Spinal cord (tissue), 10 donors: ENCODE data around the gene SPA17. TPM values are rescaled to one million over a fixed set of nuclear protein-coding genes. Genes with fewer than 3 reads are reported as not detected.

ENCODE experiments used
- DNase-seq, 6 donors: peaks; one replicate each; pipeline versions ENCODE4 v3.0.0 to v3.0.0-alpha.2; 2013 to 2015; ENCODE audit warnings: low spot score in 6 of 6, low read depth in 4 of 6
- H3K27ac ChIP-seq: one replicate; pipeline ENCODE4 v1.5.1; 2013; ENCODE audit warnings: low read depth, low read length, control low read depth
- H3K27me3 ChIP-seq: one replicate; pipeline ENCODE4 v1.6.1; 2013; ENCODE audit warnings: low read length; ENCODE audit not compliant: control insufficient read depth, insufficient read depth
- H3K36me3 ChIP-seq: one replicate; pipeline ENCODE4 v1.6.1; 2013; ENCODE audit warnings: low read length; ENCODE audit not compliant: control insufficient read depth, insufficient read depth
- H3K4me1 ChIP-seq: one replicate; pipeline ENCODE4 v1.6.1; 2013; ENCODE audit warnings: low read length; ENCODE audit not compliant: control insufficient read depth, insufficient read depth
- H3K4me3 ChIP-seq: one replicate; pipeline ENCODE4 v1.5.1; 2013; ENCODE audit warnings: low read depth, low read length, control low read depth
- H3K9me3 ChIP-seq: one replicate; pipeline ENCODE4 v1.6.1; 2013; ENCODE audit warnings: low read length; ENCODE audit not compliant: control insufficient read depth, insufficient read depth
- WGBS: methylation state at CpG from one replicate; pipeline ENCODE4 v1.1.5; 2013; ENCODE audit warnings: missing lambda C conversion rate; ENCODE audit not compliant: insufficient coverage; 5-methylcytosine and 5-hydroxymethylcytosine counted together
- polyA plus RNA-seq, 2 donors: library from polyadenylated mRNA; unstranded; fragments of 120-200 nt; gene quantifications; one replicate each; pipeline ENCODE4 v1.2.1, GENCODE V29; 2013; ENCODE audit not compliant: insufficient read length in 2 of 2
- total RNA-seq, 2 donors: library from RNA; depleted of rRNA in 1 of 2; stranded (reverse); fragments of 120-200 nt in 1 of 2; fragments of >200 nt in 1 of 2; gene quantifications; one replicate each; pipeline versions ENCODE4 v1.2.3 to v1.2.4, GENCODE V29; 2013 to 2014
- donor health status: healthy.

The SPA17 gene
- total and polyA plus RNA-seq, 4 donors: 7.7 to 29.6 (median 20.2) TPM

GRCh38 chr11:124658986-124659385, 14.7 kb upstream of the SPA17 start:
- H3K4me3 ChIP-seq: no peak overlapping the region
- H3K36me3 ChIP-seq: no peaks in the 10 kb centered on the region
- no CpG with 5 or more reads among the region's 1 CpG for WGBS
- H3K9me3 ChIP-seq: no peaks in the 10 kb centered on the region
- H3K4me1 ChIP-seq: peaks cover 6% of the 10 kb centered on the region
- DNase-seq: peak in 2 of 6 donors; percentile 39 to 74
- no peaks in the 10 kb centered on the region for H3K27me3 ChIP-seq
- H3K27ac ChIP-seq: no peak overlapping the region

GRCh38 chr11:124661553-124661952, 12.2 kb upstream of the SPA17 start:
- peaks cover 5% of the 10 kb centered on the region for H3K4me1 ChIP-seq
- H3K9me3 ChIP-seq: no peaks in the 10 kb centered on the region
- DNase-seq: no peak
- H3K27ac ChIP-seq: no peak overlapping the region
- H3K27me3 ChIP-seq: no peaks in the 10 kb centered on the region
- H3K36me3 ChIP-seq: no peaks in the 10 kb centered on the region
- H3K4me3 ChIP-seq: no peak overlapping the region

GRCh38 chr11:124662106-124662505, 11.6 kb upstream of the SPA17 start:
- Histone ChIP-seq H3K9me3 (no peaks in the 10 kb centered on the region), H3K27me3 (no peaks in the 10 kb centered on the region), H3K36me3 (no peaks in the 10 kb centered on the region), H3K4me1 (no peaks in the 10 kb centered on the region), H3K27ac (no peak overlapping the region), H3K4me3 (no peak overlapping the region)
- DNase-seq: peak in 1 of 6 donors; percentile 69
- 60% methylated on average over 1 of the region's 4 CpGs for WGBS

- H3K36me3 ChIP-seq: no peaks in the 10 kb centered on the region
These were observed 9.8 kb upstream of the SPA17 start for GRCh38 chr11:124663861-124664260.

GRCh38 chr11:124667601-124668000, 6.1 kb upstream of the SPA17 start:
- H3K9me3 ChIP-seq: no peaks in the 10 kb centered on the region
- H3K4me1 ChIP-seq: no peaks in the 10 kb centered on the region
- H3K27me3 ChIP-seq: no peaks in the 10 kb centered on the region
- 88% methylated on average over 3 of the region's 3 CpGs for WGBS
- no peak overlapping the region for H3K27ac ChIP-seq
- H3K36me3 ChIP-seq: no peaks in the 10 kb centered on the region
- H3K4me3 ChIP-seq: no peak overlapping the region
- DNase-seq: no peak

More at GRCh38 chr11:124663861-124664260, 9.8 kb upstream of the SPA17 start:
- Histone ChIP-seq H3K9me3 (no peaks in the 10 kb centered on the region), H3K27ac (no peak overlapping the region), H3K4me1 (no peaks in the 10 kb centered on the region), H3K27me3 (no peaks in the 10 kb centered on the region), H3K4me3 (no peak overlapping the region)
- peak in 1 of 6 donors; percentile 71 for DNase-seq
- WGBS: no CpG with 5 or more reads among the region's 2 CpGs

GRCh38 chr11:124669193-124669592, 4.5 kb upstream of the SPA17 start:
- Histone ChIP-seq H3K27me3 (no peaks in the 10 kb centered on the region), H3K27ac (no peak overlapping the region), H3K36me3 (no peaks in the 10 kb centered on the region), H3K4me1 (peaks cover 11% of the 10 kb centered on the region), H3K4me3 (no peak overlapping the region), H3K9me3 (no peaks in the 10 kb centered on the region)
- DNase-seq: peak in 4 of 6 donors; percentile 37 to 80 (median 54)
- WGBS: 22% methylated on average over 5 of the region's 8 CpGs

GRCh38 chr11:124670732-124671131, 3.0 kb upstream of the SPA17 start:
- no peak overlapping the region for H3K4me3 ChIP-seq
- H3K36me3 ChIP-seq: no peaks in the 10 kb centered on the region
- no peaks in the 10 kb centered on the region for H3K9me3 ChIP-seq
- DNase-seq: no peak
- H3K4me1 ChIP-seq: peaks cover 15% of the 10 kb centered on the region
- no peaks in the 10 kb centered on the region for H3K27me3 ChIP-seq
- WGBS: 43% methylated on average over 3 of the region's 3 CpGs
- H3K27ac ChIP-seq: no peak overlapping the region

- 69% methylated on average over 4 of the region's 7 CpGs for WGBS
- H3K27ac ChIP-seq: peak overlapping the region; percentile 76
These were observed 1.0 kb upstream of the SPA17 start for GRCh38 chr11:124672536-124673215.

GRCh38 chr11:124674168-124674517, 439 bp downstream of the SPA17 start:
- peak overlapping the region; percentile 73 for H3K27ac ChIP-seq
- peaks cover 15% of the 10 kb centered on the region for H3K4me1 ChIP-seq
- H3K27me3 ChIP-seq: no peaks in the 10 kb centered on the region
- WGBS: 13% methylated on average over 13 of the region's 18 CpGs
- no peaks in the 10 kb centered on the region for H3K9me3 ChIP-seq
- no peaks in the 10 kb centered on the region for H3K36me3 ChIP-seq
- peak overlapping the region; percentile 80 for H3K4me3 ChIP-seq
- DNase-seq: no peak

More at GRCh38 chr11:124672536-124673215, 1.0 kb upstream of the SPA17 start:
- H3K27me3 ChIP-seq: no peaks in the 10 kb centered on the region
- H3K4me1 ChIP-seq: peaks cover 15% of the 10 kb centered on the region
- H3K4me3 ChIP-seq: peak overlapping the region; percentile 80
- H3K36me3 ChIP-seq: no peaks in the 10 kb centered on the region
- no peaks in the 10 kb centered on the region for H3K9me3 ChIP-seq
- DNase-seq: no peak

- Histone ChIP-seq H3K4me3 (peak overlapping the region; percentile 80), H3K36me3 (no peaks in the 10 kb centered on the region), H3K27me3 (no peaks in the 10 kb centered on the region), H3K9me3 (no peaks in the 10 kb centered on the region), H3K27ac (no peak overlapping the region), H3K4me1 (peaks cover 15% of the 10 kb centered on the region)
- WGBS: 100% methylated on average over 4 of the region's 5 CpGs
- no peak for DNase-seq
These were observed 867 bp downstream of the SPA17 start for GRCh38 chr11:124674571-124674970.
